Measurements from ENCODE around the gene TRAF3IP1.
"Not testable (repeated sequence)": the region's sequence is repeated elsewhere in the genome, so short reads cannot be mapped to it uniquely, and the experiment has no call there.

TRAF3IP1 gene

GRCh38 chr2:238334885-238335284, 14.6 kb downstream of the TRAF3IP1 start:
- in situ Hi-C loops (cut with HindIII; ENCODE audit: low pct_ligation_motif_present, low pct_unique_long_range_greater_than_20kb, low sequenced_read_pairs), result no loop called here

GRCh38 chr2:238335591-238335990, 15.3 kb downstream of the TRAF3IP1 start:
- DNase-seq; in situ Hi-C loops (cut with HindIII; ENCODE audit: low pct_ligation_motif_present, low pct_unique_long_range_greater_than_20kb, low sequenced_read_pairs): not testable (repeated sequence)

More at GRCh38 chr2:238334885-238335284, 14.6 kb downstream of the TRAF3IP1 start:
- no peak for DNase-seq

- no peak for DNase-seq
- in situ Hi-C loops (cut with HindIII; ENCODE audit: low pct_ligation_motif_present, low pct_unique_long_range_greater_than_20kb, low sequenced_read_pairs), result no loop called here
Measured at GRCh38 chr2:238336151-238336550, 15.8 kb downstream of the TRAF3IP1 start.

- DNase-seq, result no peak
- in situ Hi-C loops (cut with HindIII; ENCODE audit: low pct_ligation_motif_present, low pct_unique_long_range_greater_than_20kb, low sequenced_read_pairs), result no loop called here
Measured at GRCh38 chr2:238336793-238337444, 16.6 kb downstream of the TRAF3IP1 start.

- in situ Hi-C loops (cut with HindIII; ENCODE audit: low pct_ligation_motif_present, low pct_unique_long_range_greater_than_20kb, low sequenced_read_pairs), result no loop called here
- DNase-seq, result no peak
Measured at GRCh38 chr2:238337846-238338245, 17.5 kb downstream of the TRAF3IP1 start.

GRCh38 chr2:238338710-238339394, 18.5 kb downstream of the TRAF3IP1 start:
- no peak for DNase-seq
- in situ Hi-C loops (cut with HindIII; ENCODE audit: low pct_ligation_motif_present, low pct_unique_long_range_greater_than_20kb, low sequenced_read_pairs), result no loop called here

GRCh38 chr2:238339395-238339780, 19.1 kb downstream of the TRAF3IP1 start:
- no peak for DNase-seq
- in situ Hi-C loops (cut with HindIII; ENCODE audit: low pct_ligation_motif_present, low pct_unique_long_range_greater_than_20kb, low sequenced_read_pairs), result no loop called here

- in situ Hi-C loops (cut with HindIII; ENCODE audit: low pct_ligation_motif_present, low pct_unique_long_range_greater_than_20kb, low sequenced_read_pairs), result no loop called here
- peak; percentile 13 for DNase-seq
Measured at GRCh38 chr2:238339814-238340213, 19.5 kb downstream of the TRAF3IP1 start.

GRCh38 chr2:238341536-238341935, 21.2 kb downstream of the TRAF3IP1 start:
- in situ Hi-C loops (cut with HindIII; ENCODE audit: low pct_ligation_motif_present, low pct_unique_long_range_greater_than_20kb, low sequenced_read_pairs), result no loop called here
- DNase-seq, result no peak

GRCh38 chr2:238344035-238344434, 23.7 kb downstream of the TRAF3IP1 start:
- DNase-seq, result no peak
- in situ Hi-C loops (cut with HindIII; ENCODE audit: low pct_ligation_motif_present, low pct_unique_long_range_greater_than_20kb, low sequenced_read_pairs), result no loop called here

- no peak for DNase-seq
- in situ Hi-C loops (cut with HindIII; ENCODE audit: low pct_ligation_motif_present, low pct_unique_long_range_greater_than_20kb, low sequenced_read_pairs), result no loop called here
Measured at GRCh38 chr2:238344517-238344916, 24.2 kb downstream of the TRAF3IP1 start.

GRCh38 chr2:238345297-238345968, 25.1 kb downstream of the TRAF3IP1 start:
- no peak for DNase-seq
- in situ Hi-C loops (cut with HindIII; ENCODE audit: low pct_ligation_motif_present, low pct_unique_long_range_greater_than_20kb, low sequenced_read_pairs), result no loop called here

GRCh38 chr2:238346544-238346943, 26.2 kb downstream of the TRAF3IP1 start:
- no peak for DNase-seq
- in situ Hi-C loops (cut with HindIII; ENCODE audit: low pct_ligation_motif_present, low pct_unique_long_range_greater_than_20kb, low sequenced_read_pairs), result no loop called here

GRCh38 chr2:238350150-238350897, 30.0 kb downstream of the TRAF3IP1 start:
- no peak for DNase-seq
- in situ Hi-C loops (cut with HindIII; ENCODE audit: low pct_ligation_motif_present, low pct_unique_long_range_greater_than_20kb, low sequenced_read_pairs), result no loop called here

- in situ Hi-C loops (cut with HindIII; ENCODE audit: low pct_ligation_motif_present, low pct_unique_long_range_greater_than_20kb, low sequenced_read_pairs), result no loop called here
- no peak for DNase-seq
Measured at GRCh38 chr2:238351315-238351714, 31.0 kb downstream of the TRAF3IP1 start.

- in situ Hi-C loops (cut with HindIII; ENCODE audit: low pct_ligation_motif_present, low pct_unique_long_range_greater_than_20kb, low sequenced_read_pairs), result no loop called here
- no peak for DNase-seq
Measured at GRCh38 chr2:238352361-238352760, 32.0 kb downstream of the TRAF3IP1 start.

- in situ Hi-C loops (cut with HindIII; ENCODE audit: low pct_ligation_motif_present, low pct_unique_long_range_greater_than_20kb, low sequenced_read_pairs), result no loop called here
- no peak for DNase-seq
Measured at GRCh38 chr2:238358769-238359168, 38.5 kb downstream of the TRAF3IP1 start.

- no peak for DNase-seq
- in situ Hi-C loops (cut with HindIII; ENCODE audit: low pct_ligation_motif_present, low pct_unique_long_range_greater_than_20kb, low sequenced_read_pairs), result no loop called here
Measured at GRCh38 chr2:238359403-238359802, 39.1 kb downstream of the TRAF3IP1 start.

GRCh38 chr2:238361877-238362276, 41.6 kb downstream of the TRAF3IP1 start:
- in situ Hi-C loops (cut with HindIII; ENCODE audit: low pct_ligation_motif_present, low pct_unique_long_range_greater_than_20kb, low sequenced_read_pairs), result no loop called here
- no peak for DNase-seq

Measured in ACHN (cell line).